ENCODE measurements around the gene PTPRA. TPM values are rescaled to one million over a fixed set of nuclear protein-coding genes. Genes with fewer than 3 reads are reported as not detected.

The PTPRA gene
- total and polyA plus RNA-seq, 2 of the 4 experiments (the other 2 are of a cell fraction): 35.0 to 50.0 TPM

- POLR2A ChIA-PET (ENCODE audit: unreplicated experiment): no interaction called here
- H4K8ac ChIP-seq (ENCODE audit: low read depth in 2 of 2, low read length in 2 of 2): no peak overlapping the region
- no peak for TF ChIP-seq RFX5 (IDR thresholded peaks at IDR 0.05; ENCODE audit: low read depth, low read length)
- TF ChIP-seq SMC3 (IDR thresholded peaks at IDR 0.05; ENCODE audit: low read depth, low read length): no peak
- TF ChIP-seq ELK1 (IDR thresholded peaks at IDR 0.05; ENCODE audit: borderline replicate concordance, low read depth, low read length): no peak
- TF ChIP-seq CEBPB (IDR thresholded peaks at IDR 0.05; ENCODE audit: low read depth, low read length): no peak
- TF ChIP-seq CTCF (conservative IDR thresholded peaks at IDR 0.05; ENCODE audit: low read depth, low read length): no peak
- TF ChIP-seq NFE2L2 (IDR thresholded peaks at IDR 0.05; ENCODE audit: low read depth, low read length): no peak
- no peak for TF ChIP-seq POLR2A (IDR thresholded peaks at IDR 0.05; ENCODE audit: low read depth, low read length)
- TF ChIP-seq MAFK (IDR thresholded peaks at IDR 0.05; ENCODE audit: low read depth, low read length): no peak
- no peak for TF ChIP-seq RCOR1 (IDR thresholded peaks at IDR 0.05; ENCODE audit: insufficient replicate concordance, low read length)
- no peak for TF ChIP-seq MAZ (IDR thresholded peaks at IDR 0.05; ENCODE audit: borderline replicate concordance, low read depth, low read length)
- TF ChIP-seq USF2 (IDR thresholded peaks at IDR 0.05; ENCODE audit: low read depth, low read length): no peak
- no peak for TF ChIP-seq MXI1 (IDR thresholded peaks at IDR 0.05; ENCODE audit: borderline replicate concordance, low read depth, low read length)
- no peak for TF ChIP-seq RAD21 (IDR thresholded peaks at IDR 0.05; ENCODE audit: low read length)
- no peak for TF ChIP-seq BHLHE40 (IDR thresholded peaks at IDR 0.05; ENCODE audit: low read depth, low read length)
- TF ChIP-seq CHD1 (IDR thresholded peaks at IDR 0.05; ENCODE audit: low read depth, low read length): no peak
- TF ChIP-seq FOS (IDR thresholded peaks at IDR 0.05; ENCODE audit: low read depth, low read length): no peak
- intact Hi-C loops (cut with micrococcal nuclease) (no loop called here), dilution Hi-C loops (cut with HindIII; ENCODE audit: low sequenced_read_pairs, unreplicated experiment) (no loop called here), in situ Hi-C loops (cut with MboI; ENCODE audit: low sequenced_read_pairs) (no loop called here)
- peaks cover 8% of the 10 kb centered on the region; the same call in 1 of the 2 replicates for H3K9me1 ChIP-seq (ENCODE audit: insufficient read depth, low read length)
- H3K4me1 ChIP-seq (ENCODE audit: control insufficient read depth, insufficient read depth, low read length): no peaks in the 10 kb centered on the region
- peaks cover 16 to 21% of the 10 kb centered on the region in 2 experiments for H3K79me1 ChIP-seq (ENCODE audit: low read depth in 1 of 2, low read length in 2 of 2)
- H2BK120ac ChIP-seq (ENCODE audit: low read depth, low read length): no peak overlapping the region
- no peak overlapping the region for H3K18ac ChIP-seq (ENCODE audit: low read depth, low read length)
- H2AK5ac ChIP-seq (ENCODE audit: low read depth, low read length): no peak overlapping the region
- no peak overlapping the region for H3K14ac ChIP-seq (replicated peaks; ENCODE audit: low read depth, low read length)
- H2BK5ac ChIP-seq (ENCODE audit: low read depth, low read length, poor library complexity, severe bottlenecking): no peak overlapping the region
- H3K9me3 ChIP-seq (ENCODE audit: control insufficient read depth, insufficient read depth, low read length): no peaks in the 10 kb centered on the region
- no peak overlapping the region for H3K27ac ChIP-seq (ENCODE audit: insufficient read depth, low read length)
- H3K27me3 ChIP-seq (ENCODE audit: control insufficient read depth, insufficient read depth, low read length): no peaks in the 10 kb centered on the region
- no peak overlapping the region for H3K23ac ChIP-seq (ENCODE audit: low read depth, low read length)
- CTCF ChIA-PET: interaction anchor here (1.1 kb wide), 1 partner anchor 25 kb away, joined by 4 read pairs; no protein-coding TSS in a partner anchor
- H2BK15ac ChIP-seq (ENCODE audit: low read depth, low read length): no peak overlapping the region
- no TSS peak for BruUV-seq (replicated peaks)
- no peak overlapping the region for H3K4me3 ChIP-seq (ENCODE audit: insufficient read depth, low read depth, low read length)
- DNase-seq (no peak), ATAC-seq (ENCODE audit: low read depth) (no peak)
- H3K36me3 ChIP-seq (ENCODE audit: control insufficient read depth, insufficient read depth, low read length): no peaks in the 10 kb centered on the region; the same call in 1 of the 2 replicates
- no peak overlapping the region for H3K56ac ChIP-seq (ENCODE audit: extremely low read depth, insufficient read depth, low read length)
- no peaks in the 10 kb centered on the region; the same call in 1 of the 2 replicates for H4K20me1 ChIP-seq (ENCODE audit: insufficient read depth, low read length)
- H3K9ac ChIP-seq (ENCODE audit: low read depth, low read length): no peak overlapping the region
- no peak overlapping the region for H3K4me2 ChIP-seq (ENCODE audit: low read depth, low read length)
- no peak overlapping the region for H3K4ac ChIP-seq (ENCODE audit: low read depth, low read length)
- H4K91ac ChIP-seq (ENCODE audit: insufficient read depth, low read depth, low read length): no peak overlapping the region
- no peak overlapping the region for H2BK20ac ChIP-seq (ENCODE audit: low read depth, low read length)
- no peak overlapping the region for H2AFZ ChIP-seq (replicated peaks; ENCODE audit: low read length, poor library complexity)
- H2AK9ac ChIP-seq (replicated peaks; ENCODE audit: low read depth, low read length, poor library complexity): no peak overlapping the region
- no peak overlapping the region for H4K5ac ChIP-seq (ENCODE audit: low read depth, low read length)
Observed at GRCh38 chr20:2932498-2932897, 59.2 kb downstream of the PTPRA start.

Data from IMR-90 (cell line).